D721Med (cell line): ENCODE results near the gene BORCS5.

ENCODE experiments used
- DNase-seq: peaks from one replicate; pipeline ENCODE4 v3.0.0; 2011; ENCODE audit warnings: low spot score; ENCODE audit not compliant: insufficient read length
- FAIRE-seq: peaks from 2 replicates; lab custom pipeline; 2011; peaks lifted over from hg19 to GRCh38; lab: Jason Lieb, UNC
- TF ChIP-seq, protein P1 (sequence below): IDR thresholded peaks from 2 replicates; pipeline ENCODE4 v1.5.1; 2012; ENCODE audit warnings: mild to moderate bottlenecking, control low read depth; ENCODE audit not compliant: insufficient read depth; ENCODE audit errors: missing control alignments

The BORCS5 gene

GRCh38 chr12:12445882-12446181 lies 89.0 kb downstream of the BORCS5 start:
- no peak for FAIRE-seq
- DNase-seq: no peak
- TF ChIP-seq, protein P1, sequence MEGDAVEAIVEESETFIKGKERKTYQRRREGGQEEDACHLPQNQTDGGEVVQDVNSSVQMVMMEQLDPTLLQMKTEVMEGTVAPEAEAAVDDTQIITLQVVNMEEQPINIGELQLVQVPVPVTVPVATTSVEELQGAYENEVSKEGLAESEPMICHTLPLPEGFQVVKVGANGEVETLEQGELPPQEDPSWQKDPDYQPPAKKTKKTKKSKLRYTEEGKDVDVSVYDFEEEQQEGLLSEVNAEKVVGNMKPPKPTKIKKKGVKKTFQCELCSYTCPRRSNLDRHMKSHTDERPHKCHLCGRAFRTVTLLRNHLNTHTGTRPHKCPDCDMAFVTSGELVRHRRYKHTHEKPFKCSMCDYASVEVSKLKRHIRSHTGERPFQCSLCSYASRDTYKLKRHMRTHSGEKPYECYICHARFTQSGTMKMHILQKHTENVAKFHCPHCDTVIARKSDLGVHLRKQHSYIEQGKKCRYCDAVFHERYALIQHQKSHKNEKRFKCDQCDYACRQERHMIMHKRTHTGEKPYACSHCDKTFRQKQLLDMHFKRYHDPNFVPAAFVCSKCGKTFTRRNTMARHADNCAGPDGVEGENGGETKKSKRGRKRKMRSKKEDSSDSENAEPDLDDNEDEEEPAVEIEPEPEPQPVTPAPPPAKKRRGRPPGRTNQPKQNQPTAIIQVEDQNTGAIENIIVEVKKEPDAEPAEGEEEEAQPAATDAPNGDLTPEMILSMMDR: no peak

GRCh38 chr12:12446786-12447185 lies 89.9 kb downstream of the BORCS5 start:
- no peak for DNase-seq
- TF ChIP-seq, protein P1: no peak
- no peak for FAIRE-seq

GRCh38 chr12:12447236-12447635 lies 90.4 kb downstream of the BORCS5 start:
- FAIRE-seq: no peak
- DNase-seq: no peak

DNA sequence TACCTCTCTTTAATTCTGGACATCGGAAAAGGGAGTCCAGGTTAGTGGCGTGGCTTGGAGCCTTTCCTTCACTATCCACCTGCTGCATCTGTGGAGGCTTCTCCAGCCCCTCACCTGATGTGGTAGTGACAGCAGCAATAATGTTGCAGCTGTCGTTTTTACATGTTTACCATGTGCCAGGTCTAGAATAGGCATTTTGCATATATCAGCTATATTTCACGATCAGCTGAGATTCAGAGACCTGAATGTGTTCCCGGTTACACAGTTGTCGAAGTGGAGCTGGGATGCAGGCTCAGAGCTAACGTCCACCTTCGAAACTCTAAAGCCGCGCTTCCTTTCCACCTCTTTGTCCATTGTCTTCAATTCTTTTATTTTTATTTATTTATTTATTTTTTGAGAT lies 91.0 kb downstream of the BORCS5 start:
- DNase-seq (no peak), FAIRE-seq (no peak)
- TF ChIP-seq, protein P1: no peak

More at GRCh38 chr12:12447236-12447635, 90.4 kb downstream of the BORCS5 start:
- TF ChIP-seq, protein P1: no peak

- DNase-seq: no peak
- FAIRE-seq: no peak
- TF ChIP-seq, protein P1: no peak
These were observed 92.7 kb downstream of the BORCS5 start for GRCh38 chr12:12449533-12450025.

DNA sequence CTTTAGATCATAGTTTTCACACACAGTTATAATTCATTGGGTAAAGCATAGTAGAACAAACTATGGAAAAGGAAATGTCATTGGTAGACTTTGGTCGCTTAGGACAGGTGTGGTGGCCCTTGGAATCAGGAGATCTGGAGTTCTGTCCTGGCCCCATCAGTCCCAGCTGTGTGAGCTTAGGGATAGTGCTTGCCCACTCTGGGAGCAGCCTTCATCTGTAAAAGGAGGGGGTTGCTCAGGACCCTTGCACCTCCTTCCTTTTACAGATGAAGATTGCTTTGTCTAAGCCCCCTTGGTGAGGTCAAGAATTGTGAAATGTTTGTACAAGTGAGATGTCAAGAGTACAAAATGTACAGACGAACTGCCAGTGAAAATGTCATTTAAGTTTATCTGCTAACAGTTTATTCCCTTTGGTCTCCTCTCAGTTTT lies 93.2 kb downstream of the BORCS5 start:
- DNase-seq (no peak), FAIRE-seq (no peak)
- TF ChIP-seq, protein P1: no peak

DNA sequence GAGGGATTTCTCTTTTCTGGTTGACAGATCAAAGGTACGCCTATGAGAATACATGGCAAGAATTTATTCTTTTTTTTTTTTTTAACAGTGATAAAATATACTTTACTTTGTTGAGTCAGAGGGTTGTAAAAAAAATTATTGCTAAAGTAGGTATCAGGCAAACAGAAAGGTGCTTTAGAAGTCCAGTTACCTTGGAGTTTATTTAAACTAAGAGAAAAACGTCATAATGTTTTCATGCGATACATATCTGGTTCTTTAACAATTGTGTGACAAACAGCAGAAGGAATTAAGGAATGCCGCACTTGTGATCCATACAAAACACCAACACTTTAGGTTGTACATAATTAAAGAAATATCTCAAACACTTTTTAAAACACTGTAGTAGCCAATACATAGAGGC lies 94.2 kb downstream of the BORCS5 start:
- DNase-seq (no peak), FAIRE-seq (no peak)
- TF ChIP-seq, protein P1: no peak
